AG04450 (cell line): ENCODE results near the gene BMAL2. TPM values are rescaled to one million over a fixed set of nuclear protein-coding genes. Genes with fewer than 3 reads are reported as not detected.

Source experiments
- CTCF ChIA-PET: fragments of 300-600, 350-600 bp; formaldehyde crosslinking; extraction: SDS; loops from one replicate; lab custom pipeline; 2022; ENCODE audit warnings: antibody characterized with exemption, inconsistent platforms; lab: Charles Lee
- POLR2A ChIA-PET: fragments of 350-600 bp; formaldehyde crosslinking; extraction: SDS; loops from one replicate; lab custom pipeline; 2021; ENCODE audit warnings: antibody characterized with exemption, inconsistent platforms; lab: Yijun Ruan, JAX
- DNase-seq: peaks from one replicate; pipeline ENCODE4 v3.0.0-alpha.2; 2011; ENCODE audit warnings: low read depth, low spot score
- H3K27ac ChIP-seq: one replicate; pipeline ENCODE4 v1.5.1; 2012; ENCODE audit warnings: low read depth, low read length, control low read depth
- H3K27me3 ChIP-seq: one replicate; pipeline ENCODE4 v1.6.0; 2012; ENCODE audit warnings: low read length; ENCODE audit not compliant: control insufficient read depth, insufficient read depth
- H3K4me3 ChIP-seq: 2 replicates; pipeline ENCODE4 v1.5.1; 2011; ENCODE audit warnings: mild to moderate bottlenecking, low read depth, low read length, control low read depth
- H3K9me3 ChIP-seq: 2 replicates; pipeline ENCODE4 v1.5.1; 2012; ENCODE audit warnings: low read length; ENCODE audit not compliant: control insufficient read depth, insufficient read depth
- polyA plus RNA-seq: library from polyadenylated mRNA; depleted of rRNA; stranded (reverse); fragments of >200 nt; gene quantifications from 2 replicates; pipeline ENCODE4 v1.2.3, GENCODE V29; 2011
- TF ChIP-seq, protein P1 (sequence below): IDR thresholded peaks from 2 replicates; pipeline ENCODE4 v1.5.1; 2011; ENCODE audit warnings: low read depth, low read length, control low read depth, inconsistent platforms

Gene BMAL2
- polyA plus RNA-seq, 1 experiment = 28.8 TPM

GRCh38 chr12:27304856-27305255, 27.8 kb upstream of the BMAL2 start:
- Histone ChIP-seq H3K27me3 (no peaks in the 10 kb centered on the region), H3K4me3 (no peak overlapping the region), H3K9me3 (no peaks in the 10 kb centered on the region), H3K27ac (no peak overlapping the region)
- ChIA-PET POLR2A (interaction anchor here (0.6 kb wide), 1 partner anchor 1521 kb away, joined by 3 read pairs; no protein-coding TSS in a partner anchor), CTCF (interaction anchor here (0.6 to 9.0 kb wide), 19 partner anchors 8 to 419 kb away, joined by 3 to 124 read pairs (median 6); partner anchors contain the start of gene TM7SF3)
- TF ChIP-seq, protein P1, sequence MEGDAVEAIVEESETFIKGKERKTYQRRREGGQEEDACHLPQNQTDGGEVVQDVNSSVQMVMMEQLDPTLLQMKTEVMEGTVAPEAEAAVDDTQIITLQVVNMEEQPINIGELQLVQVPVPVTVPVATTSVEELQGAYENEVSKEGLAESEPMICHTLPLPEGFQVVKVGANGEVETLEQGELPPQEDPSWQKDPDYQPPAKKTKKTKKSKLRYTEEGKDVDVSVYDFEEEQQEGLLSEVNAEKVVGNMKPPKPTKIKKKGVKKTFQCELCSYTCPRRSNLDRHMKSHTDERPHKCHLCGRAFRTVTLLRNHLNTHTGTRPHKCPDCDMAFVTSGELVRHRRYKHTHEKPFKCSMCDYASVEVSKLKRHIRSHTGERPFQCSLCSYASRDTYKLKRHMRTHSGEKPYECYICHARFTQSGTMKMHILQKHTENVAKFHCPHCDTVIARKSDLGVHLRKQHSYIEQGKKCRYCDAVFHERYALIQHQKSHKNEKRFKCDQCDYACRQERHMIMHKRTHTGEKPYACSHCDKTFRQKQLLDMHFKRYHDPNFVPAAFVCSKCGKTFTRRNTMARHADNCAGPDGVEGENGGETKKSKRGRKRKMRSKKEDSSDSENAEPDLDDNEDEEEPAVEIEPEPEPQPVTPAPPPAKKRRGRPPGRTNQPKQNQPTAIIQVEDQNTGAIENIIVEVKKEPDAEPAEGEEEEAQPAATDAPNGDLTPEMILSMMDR = no peak
- DNase-seq = no peak

DNA sequence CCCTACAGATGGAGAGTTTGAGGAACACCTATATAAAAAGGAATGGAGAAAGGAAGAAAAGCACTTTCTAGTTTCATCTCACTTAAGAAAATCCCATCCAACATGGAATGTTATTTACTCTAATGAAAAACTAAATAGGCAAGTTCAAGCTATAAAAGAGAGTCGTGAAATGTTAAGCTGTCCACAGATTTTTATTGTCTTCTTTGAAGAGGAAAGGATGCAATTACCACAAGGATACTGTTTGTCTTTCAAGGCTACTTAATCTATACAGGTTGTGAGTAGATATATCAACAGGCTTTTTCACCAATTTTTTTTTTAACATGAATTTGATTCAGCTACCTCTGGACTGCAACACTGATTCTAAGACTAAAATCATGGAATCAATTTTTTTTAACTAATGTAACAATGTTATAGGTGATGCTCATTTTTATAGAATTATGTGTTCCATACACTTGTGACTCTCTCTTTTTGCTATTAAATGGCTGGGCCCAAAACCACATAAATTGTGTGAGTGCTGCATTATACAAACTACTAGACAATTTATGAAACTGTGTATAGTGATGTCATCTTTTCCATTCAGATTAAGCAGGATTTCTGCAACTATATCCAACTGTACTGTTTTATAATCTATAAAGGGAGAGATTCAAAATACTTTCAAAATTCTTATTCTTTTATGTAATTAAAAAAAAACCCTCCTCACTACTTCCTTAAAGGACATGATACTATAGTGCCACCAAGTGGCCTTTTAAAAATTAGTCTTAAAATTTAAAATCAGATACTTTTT, 26.8 kb upstream of the BMAL2 start:
- Histone ChIP-seq H3K9me3 (no peaks in the 10 kb centered on the region), H3K4me3 (no peak overlapping the region), H3K27me3 (no peaks in the 10 kb centered on the region), H3K27ac (no peak overlapping the region)
- CTCF ChIA-PET = interaction anchor here (0.5 to 9.0 kb wide), 46 partner anchors 8 to 604 kb away, joined by 3 to 124 read pairs (median 4); partner anchors contain the start of genes MED21, STK38L and TM7SF3
- POLR2A ChIA-PET = interaction anchor here (0.8 to 1.2 kb wide), 2 partner anchors 26 to 61 kb away, joined by 3 read pairs; no protein-coding TSS in a partner anchor
- TF ChIP-seq, protein P1 = peak; percentile 47
- DNase-seq = no peak

DNA sequence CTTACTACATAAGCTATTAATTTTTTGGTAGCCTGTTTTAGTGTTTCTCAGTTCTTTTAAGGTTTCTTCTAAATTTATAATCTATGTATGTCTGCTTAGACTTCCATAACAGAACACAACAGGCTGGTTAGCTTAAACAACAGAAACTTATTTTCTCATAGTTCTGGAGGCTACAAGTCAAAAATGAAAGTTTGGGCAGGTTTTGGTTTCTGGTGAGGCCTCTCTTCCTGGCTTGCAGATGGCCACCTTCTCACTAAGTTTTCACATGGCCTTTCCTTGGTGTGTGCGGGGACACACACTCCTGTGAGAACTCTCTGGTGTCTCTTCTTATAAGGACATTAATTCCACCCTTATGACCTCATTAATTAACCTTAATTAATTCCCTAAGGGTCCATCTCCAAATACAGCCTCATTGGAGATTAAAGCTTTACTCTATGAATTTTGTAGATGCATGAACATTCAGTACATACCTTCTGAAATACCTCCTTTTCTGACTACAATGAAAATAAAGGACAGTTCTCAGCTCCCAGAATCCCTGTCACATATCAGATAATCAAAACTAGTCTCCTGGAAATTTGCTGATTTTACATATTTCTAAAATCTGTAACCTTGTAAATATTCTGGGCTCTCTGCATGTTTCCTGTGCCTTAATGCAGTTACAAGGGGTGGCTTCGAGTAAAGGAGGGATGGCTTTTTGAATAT, 23.2 kb upstream of the BMAL2 start:
- POLR2A ChIA-PET = no interaction called here
- TF ChIP-seq, protein P1 = no peak
- no peak overlapping the region for H3K4me3 ChIP-seq
- CTCF ChIA-PET = interaction anchor here (1.6 to 9.0 kb wide), 2 partner anchors 75 to 293 kb away, joined by 7 to 124 read pairs; no protein-coding TSS in a partner anchor
- H3K27ac ChIP-seq = no peak overlapping the region
- no peaks in the 10 kb centered on the region for H3K27me3 ChIP-seq
- no peaks in the 10 kb centered on the region for H3K9me3 ChIP-seq
- DNase-seq = no peak

GRCh38 chr12:27309995-27310315, 22.7 kb upstream of the BMAL2 start:
- Histone ChIP-seq H3K27me3 (no peaks in the 10 kb centered on the region), H3K27ac (no peak overlapping the region), H3K9me3 (no peaks in the 10 kb centered on the region), H3K4me3 (no peak overlapping the region)
- CTCF ChIA-PET = interaction anchor here (9.0 kb wide), 1 partner anchor 294 kb away, joined by 124 read pairs; no protein-coding TSS in a partner anchor
- TF ChIP-seq, protein P1 = no peak
- DNase-seq = no peak
- POLR2A ChIA-PET = no interaction called here
